HEK293 (cell line): ENCODE results near the gene OR6A2.

Source experiments
- CTCF ChIA-PET: fragments of 350-600 bp; formaldehyde crosslinking; extraction: SDS; loops from one replicate; lab custom pipeline; 2021; ENCODE audit warnings: antibody characterized with exemption; lab: Yijun Ruan, JAX
- POLR2A ChIA-PET: fragments of 300-600 bp; formaldehyde crosslinking; extraction: SDS; loops from one replicate; lab custom pipeline; 2020; ENCODE audit warnings: antibody characterized with exemption, inconsistent platforms; lab: Yijun Ruan, JAX
- H3K27ac ChIP-seq: fragments of 200-500 bp; sonication (Bioruptor generic); 2 replicates; pipeline ENCODE4 v1.5.1; 2014; ENCODE audit warnings: low read depth, low read length, control low read depth, inconsistent platforms; ENCODE audit errors: extremely low read depth
- H3K36me3 ChIP-seq, 2 experiments: fragments of 200-500 bp in 1 of 2; sonication (Bioruptor generic) in 1 of 2; 1 replicate in 1 of 2; 2 replicates in 1 of 2; pipeline ENCODE4 v1.5.1; 2014 to 2017; ENCODE audit warnings: inconsistent platforms in 2 of 2, low read length in 2 of 2; ENCODE audit not compliant: control insufficient read depth in 2 of 2, insufficient read depth in 1 of 2
- H3K4me1 ChIP-seq: fragments of 200-500 bp; sonication (Bioruptor generic); 2 replicates; pipeline ENCODE4 v1.5.1; 2014; ENCODE audit warnings: mild to moderate bottlenecking, low read length, inconsistent platforms; ENCODE audit not compliant: control insufficient read depth, insufficient read depth
- H3K4me3 ChIP-seq: 2 replicates; pipeline ENCODE4 v1.5.1; 2011; ENCODE audit warnings: low read depth, mild to moderate bottlenecking, control low read depth, low read length, moderate library complexity
- H3K9me3 ChIP-seq: fragments of 200-500 bp; sonication (Bioruptor generic); 2 replicates; pipeline ENCODE4 v1.5.1; 2014; ENCODE audit warnings: low read depth, low read length, inconsistent platforms; ENCODE audit not compliant: control insufficient read depth, insufficient read depth
- MEIS1 ChIP-seq: sonication (generic); formaldehyde crosslinking; IDR thresholded peaks from 2 replicates; pipeline ENCODE4 v1.8.1; 2022; ENCODE audit warnings: missing genetic modification reagents, mild to moderate bottlenecking, borderline replicate concordance
- RBAK ChIP-seq: fragments of 450-650 bp; formaldehyde crosslinking; IDR thresholded peaks from 2 replicates; pipeline ENCODE4 v1.5.1; 2016; ENCODE audit warnings: missing biosample characterization, missing genetic modification characterization
- ZBTB44 ChIP-seq: fragments of 450-650 bp; IDR thresholded peaks from 2 replicates; pipeline ENCODE4 v1.5.1; 2018; ENCODE audit warnings: missing biosample characterization, mild to moderate bottlenecking, missing genetic modification characterization
- ZBTB7A ChIP-seq: fragments of 450-650 bp; formaldehyde crosslinking; IDR thresholded peaks from 2 replicates; pipeline ENCODE4 v1.5.1; 2016; ENCODE audit warnings: low read depth, missing biosample characterization, missing genetic modification characterization
- ZNF112 ChIP-seq: fragments of 450-650 bp; formaldehyde crosslinking; IDR thresholded peaks from 2 replicates; pipeline ENCODE4 v1.5.0; 2017; ENCODE audit warnings: missing biosample characterization, missing genetic modification characterization
- ZNF48 ChIP-seq: fragments of 450-650 bp; formaldehyde crosslinking; IDR thresholded peaks from 2 replicates; pipeline ENCODE4 v1.5.1; 2016; ENCODE audit warnings: missing biosample characterization, missing genetic modification characterization
- ZNF510 ChIP-seq: fragments of 450-650 bp; formaldehyde crosslinking; IDR thresholded peaks from 2 replicates; pipeline ENCODE4 v1.5.1; 2018; ENCODE audit warnings: mild to moderate bottlenecking, missing genetic modification characterization, missing biosample characterization; ENCODE audit not compliant: insufficient replicate concordance
- ZNF549 ChIP-seq: fragments of 450-650 bp; IDR thresholded peaks from 2 replicates; pipeline ENCODE4 v1.5.1; 2018; ENCODE audit warnings: missing biosample characterization, missing genetic modification characterization, mild to moderate bottlenecking, inconsistent platforms, moderate library complexity
- ZSCAN18 ChIP-seq: fragments of 450-650 bp; formaldehyde crosslinking; IDR thresholded peaks from 2 replicates; pipeline ENCODE4 v1.5.1; 2016; ENCODE audit warnings: missing biosample characterization, missing genetic modification characterization
- TF ChIP-seq, protein P1 (sequence below): fragments of 450-650 bp; formaldehyde crosslinking; IDR thresholded peaks from 2 replicates; pipeline ENCODE4 v1.5.1; 2016; ENCODE audit warnings: missing biosample characterization, missing genetic modification characterization, borderline replicate concordance
- TF ChIP-seq, protein P2 (sequence below): fragments of 450-650 bp; formaldehyde crosslinking; IDR thresholded peaks from 2 replicates; pipeline ENCODE4 v1.5.1; 2017; ENCODE audit warnings: missing biosample characterization, missing genetic modification characterization
- TF ChIP-seq, protein P3 (sequence below): IDR thresholded peaks from 2 replicates; pipeline ENCODE4 v1.6.1; 2011; ENCODE audit warnings: mild to moderate bottlenecking, low read depth, low read length, borderline replicate concordance

The OR6A2 gene

GRCh38 chr11:6780829-6781228 lies 18.7 kb downstream of the OR6A2 start:
- CTCF ChIA-PET = interaction anchor here (0.6 to 2.0 kb wide), 3 partner anchors 25 to 43 kb away, joined by 3 to 8 read pairs (median 4); no protein-coding TSS in a partner anchor
- H3K9me3 ChIP-seq = no peaks in the 10 kb centered on the region

More at GRCh38 chr11:6780829-6781228, 18.7 kb downstream of the OR6A2 start:
- Histone ChIP-seq H3K27ac (no peak overlapping the region), H3K4me3 (no peak overlapping the region), H3K36me3 (no peaks in the 10 kb centered on the region), H3K4me1 (no peaks in the 10 kb centered on the region)
- TF ChIP-seq ZNF112 (tag by site-specific recombination) (no peak), ZNF510 (no peak), ZSCAN18 (no peak), ZBTB44 (tag by site-specific recombination) (no peak), ZBTB7A (no peak), MEIS1 (CRISPR knock-in tag) (no peak), ZNF549 (tag by site-specific recombination) (no peak), RBAK (tag by site-specific recombination) (no peak), ZNF48 (no peak)
- TF ChIP-seq, protein P1, sequence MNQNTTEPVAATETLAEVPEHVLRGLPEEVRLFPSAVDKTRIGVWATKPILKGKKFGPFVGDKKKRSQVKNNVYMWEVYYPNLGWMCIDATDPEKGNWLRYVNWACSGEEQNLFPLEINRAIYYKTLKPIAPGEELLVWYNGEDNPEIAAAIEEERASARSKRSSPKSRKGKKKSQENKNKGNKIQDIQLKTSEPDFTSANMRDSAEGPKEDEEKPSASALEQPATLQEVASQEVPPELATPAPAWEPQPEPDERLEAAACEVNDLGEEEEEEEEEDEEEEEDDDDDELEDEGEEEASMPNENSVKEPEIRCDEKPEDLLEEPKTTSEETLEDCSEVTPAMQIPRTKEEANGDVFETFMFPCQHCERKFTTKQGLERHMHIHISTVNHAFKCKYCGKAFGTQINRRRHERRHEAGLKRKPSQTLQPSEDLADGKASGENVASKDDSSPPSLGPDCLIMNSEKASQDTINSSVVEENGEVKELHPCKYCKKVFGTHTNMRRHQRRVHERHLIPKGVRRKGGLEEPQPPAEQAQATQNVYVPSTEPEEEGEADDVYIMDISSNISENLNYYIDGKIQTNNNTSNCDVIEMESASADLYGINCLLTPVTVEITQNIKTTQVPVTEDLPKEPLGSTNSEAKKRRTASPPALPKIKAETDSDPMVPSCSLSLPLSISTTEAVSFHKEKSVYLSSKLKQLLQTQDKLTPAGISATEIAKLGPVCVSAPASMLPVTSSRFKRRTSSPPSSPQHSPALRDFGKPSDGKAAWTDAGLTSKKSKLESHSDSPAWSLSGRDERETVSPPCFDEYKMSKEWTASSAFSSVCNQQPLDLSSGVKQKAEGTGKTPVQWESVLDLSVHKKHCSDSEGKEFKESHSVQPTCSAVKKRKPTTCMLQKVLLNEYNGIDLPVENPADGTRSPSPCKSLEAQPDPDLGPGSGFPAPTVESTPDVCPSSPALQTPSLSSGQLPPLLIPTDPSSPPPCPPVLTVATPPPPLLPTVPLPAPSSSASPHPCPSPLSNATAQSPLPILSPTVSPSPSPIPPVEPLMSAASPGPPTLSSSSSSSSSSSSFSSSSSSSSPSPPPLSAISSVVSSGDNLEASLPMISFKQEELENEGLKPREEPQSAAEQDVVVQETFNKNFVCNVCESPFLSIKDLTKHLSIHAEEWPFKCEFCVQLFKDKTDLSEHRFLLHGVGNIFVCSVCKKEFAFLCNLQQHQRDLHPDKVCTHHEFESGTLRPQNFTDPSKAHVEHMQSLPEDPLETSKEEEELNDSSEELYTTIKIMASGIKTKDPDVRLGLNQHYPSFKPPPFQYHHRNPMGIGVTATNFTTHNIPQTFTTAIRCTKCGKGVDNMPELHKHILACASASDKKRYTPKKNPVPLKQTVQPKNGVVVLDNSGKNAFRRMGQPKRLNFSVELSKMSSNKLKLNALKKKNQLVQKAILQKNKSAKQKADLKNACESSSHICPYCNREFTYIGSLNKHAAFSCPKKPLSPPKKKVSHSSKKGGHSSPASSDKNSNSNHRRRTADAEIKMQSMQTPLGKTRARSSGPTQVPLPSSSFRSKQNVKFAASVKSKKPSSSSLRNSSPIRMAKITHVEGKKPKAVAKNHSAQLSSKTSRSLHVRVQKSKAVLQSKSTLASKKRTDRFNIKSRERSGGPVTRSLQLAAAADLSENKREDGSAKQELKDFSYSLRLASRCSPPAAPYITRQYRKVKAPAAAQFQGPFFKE = no peak
- TF ChIP-seq, protein P2, sequence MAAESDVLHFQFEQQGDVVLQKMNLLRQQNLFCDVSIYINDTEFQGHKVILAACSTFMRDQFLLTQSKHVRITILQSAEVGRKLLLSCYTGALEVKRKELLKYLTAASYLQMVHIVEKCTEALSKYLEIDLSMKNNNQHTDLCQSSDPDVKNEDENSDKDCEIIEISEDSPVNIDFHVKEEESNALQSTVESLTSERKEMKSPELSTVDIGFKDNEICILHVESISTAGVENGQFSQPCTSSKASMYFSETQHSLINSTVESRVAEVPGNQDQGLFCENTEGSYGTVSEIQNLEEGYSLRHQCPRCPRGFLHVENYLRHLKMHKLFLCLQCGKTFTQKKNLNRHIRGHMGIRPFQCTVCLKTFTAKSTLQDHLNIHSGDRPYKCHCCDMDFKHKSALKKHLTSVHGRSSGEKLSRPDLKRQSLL = no peak
- TF ChIP-seq, protein P3, sequence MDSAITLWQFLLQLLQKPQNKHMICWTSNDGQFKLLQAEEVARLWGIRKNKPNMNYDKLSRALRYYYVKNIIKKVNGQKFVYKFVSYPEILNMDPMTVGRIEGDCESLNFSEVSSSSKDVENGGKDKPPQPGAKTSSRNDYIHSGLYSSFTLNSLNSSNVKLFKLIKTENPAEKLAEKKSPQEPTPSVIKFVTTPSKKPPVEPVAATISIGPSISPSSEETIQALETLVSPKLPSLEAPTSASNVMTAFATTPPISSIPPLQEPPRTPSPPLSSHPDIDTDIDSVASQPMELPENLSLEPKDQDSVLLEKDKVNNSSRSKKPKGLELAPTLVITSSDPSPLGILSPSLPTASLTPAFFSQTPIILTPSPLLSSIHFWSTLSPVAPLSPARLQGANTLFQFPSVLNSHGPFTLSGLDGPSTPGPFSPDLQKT = no peak
- POLR2A ChIA-PET = no interaction called here
